GM10248 (cell line): Measurements from ENCODE around the gene VANGL1.

Experiments used
- CTCF ChIA-PET: fragments of 300-600 bp; sonication (Branson Sonifier 250); formaldehyde crosslinking; extraction: SDS; loops from one replicate; lab custom pipeline; 2021; ENCODE audit warnings: antibody characterized with exemption; lab: Yijun Ruan, JAX
- POLR2A ChIA-PET: fragments of 350-650 bp; sonication (Branson Sonifier 250); formaldehyde crosslinking; extraction: SDS; loops from one replicate; lab custom pipeline; 2020; ENCODE audit warnings: antibody characterized with exemption; lab: Yijun Ruan, JAX
- DNase-seq: peaks from one replicate; pipeline ENCODE4 v3.0.0; 2012; ENCODE audit errors: extremely low spot score
- TF ChIP-seq, protein P1 (sequence below): IDR thresholded peaks from 2 replicates; pipeline ENCODE4 v1.5.1; 2012; ENCODE audit warnings: mild to moderate bottlenecking, low read depth; ENCODE audit errors: extremely low read depth, missing control alignments, control extremely low read depth

The VANGL1 gene

DNA sequence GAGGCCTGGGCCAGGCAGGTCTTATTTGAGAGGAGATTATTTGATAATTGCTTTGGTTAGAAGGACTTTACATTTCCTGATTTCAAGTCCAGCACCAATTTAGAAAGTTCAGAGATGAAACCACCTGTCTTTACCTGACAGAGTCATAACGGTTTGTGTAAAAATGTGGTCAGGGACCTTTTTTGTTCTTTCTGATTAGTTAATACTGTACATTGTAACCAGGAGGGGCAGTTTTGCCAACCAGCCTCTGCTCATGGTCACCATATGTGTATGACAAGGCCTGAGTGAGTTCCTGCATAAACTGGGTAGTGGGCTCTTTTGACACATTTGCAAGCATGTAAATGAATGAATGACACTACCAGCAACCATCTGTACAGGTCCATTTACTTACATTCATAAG lies 55.8 kb downstream of the VANGL1 start:
- POLR2A ChIA-PET: no interaction called here
- CTCF ChIA-PET: no interaction called here
- no peak for DNase-seq
- TF ChIP-seq, protein P1, sequence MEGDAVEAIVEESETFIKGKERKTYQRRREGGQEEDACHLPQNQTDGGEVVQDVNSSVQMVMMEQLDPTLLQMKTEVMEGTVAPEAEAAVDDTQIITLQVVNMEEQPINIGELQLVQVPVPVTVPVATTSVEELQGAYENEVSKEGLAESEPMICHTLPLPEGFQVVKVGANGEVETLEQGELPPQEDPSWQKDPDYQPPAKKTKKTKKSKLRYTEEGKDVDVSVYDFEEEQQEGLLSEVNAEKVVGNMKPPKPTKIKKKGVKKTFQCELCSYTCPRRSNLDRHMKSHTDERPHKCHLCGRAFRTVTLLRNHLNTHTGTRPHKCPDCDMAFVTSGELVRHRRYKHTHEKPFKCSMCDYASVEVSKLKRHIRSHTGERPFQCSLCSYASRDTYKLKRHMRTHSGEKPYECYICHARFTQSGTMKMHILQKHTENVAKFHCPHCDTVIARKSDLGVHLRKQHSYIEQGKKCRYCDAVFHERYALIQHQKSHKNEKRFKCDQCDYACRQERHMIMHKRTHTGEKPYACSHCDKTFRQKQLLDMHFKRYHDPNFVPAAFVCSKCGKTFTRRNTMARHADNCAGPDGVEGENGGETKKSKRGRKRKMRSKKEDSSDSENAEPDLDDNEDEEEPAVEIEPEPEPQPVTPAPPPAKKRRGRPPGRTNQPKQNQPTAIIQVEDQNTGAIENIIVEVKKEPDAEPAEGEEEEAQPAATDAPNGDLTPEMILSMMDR: no peak

DNA sequence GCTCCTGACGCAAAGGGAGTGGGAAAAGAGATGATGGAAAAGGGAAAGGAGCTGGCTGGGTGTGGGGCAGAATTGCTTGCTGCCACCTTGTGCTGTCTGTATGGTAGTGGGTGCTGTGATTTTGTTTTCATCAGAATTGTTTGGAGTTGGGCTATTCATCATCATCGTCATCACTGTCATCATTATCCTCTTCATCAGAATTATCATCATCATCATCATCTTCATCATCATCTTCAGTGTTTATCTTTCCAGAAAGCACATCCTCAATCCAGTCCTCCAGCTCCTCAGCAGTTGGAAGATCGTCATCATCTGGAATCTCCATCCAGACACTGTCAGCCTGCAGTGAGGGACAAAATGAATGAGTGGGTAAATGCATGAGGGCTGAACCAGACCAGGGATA lies 59.3 kb downstream of the VANGL1 start:
- ChIA-PET CTCF (interaction anchor here (1.2 kb wide), 1 partner anchor 70 kb away, joined by 3 read pairs; no protein-coding TSS in a partner anchor), POLR2A (no interaction called here)
- TF ChIP-seq, protein P1: no peak
- DNase-seq: no peak

DNA sequence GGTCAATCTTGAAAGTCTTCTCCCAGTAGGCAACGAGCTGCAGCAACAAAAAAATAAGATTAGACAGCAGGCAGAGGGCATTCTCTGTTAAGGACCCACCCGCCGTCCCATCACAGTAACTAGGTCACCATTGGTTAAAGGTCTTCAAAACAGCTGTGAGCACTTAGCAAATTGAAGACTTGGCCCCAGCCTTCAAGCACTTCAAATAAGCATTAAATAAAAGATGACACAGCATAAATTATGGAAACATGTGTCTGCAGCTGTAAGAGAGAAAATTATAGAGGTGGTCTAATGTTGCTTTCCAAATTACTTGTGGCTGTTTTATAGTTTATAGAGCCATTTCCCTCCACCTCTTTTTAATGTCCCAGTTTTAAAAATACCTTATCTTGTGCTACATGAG lies 61.2 kb downstream of the VANGL1 start:
- DNase-seq: no peak
- TF ChIP-seq, protein P1: no peak
- CTCF ChIA-PET: interaction anchor here (1.0 to 1.3 kb wide), 2 partner anchors 10 to 94 kb away, joined by 3 to 9 read pairs; no protein-coding TSS in a partner anchor
- POLR2A ChIA-PET: no interaction called here

DNA sequence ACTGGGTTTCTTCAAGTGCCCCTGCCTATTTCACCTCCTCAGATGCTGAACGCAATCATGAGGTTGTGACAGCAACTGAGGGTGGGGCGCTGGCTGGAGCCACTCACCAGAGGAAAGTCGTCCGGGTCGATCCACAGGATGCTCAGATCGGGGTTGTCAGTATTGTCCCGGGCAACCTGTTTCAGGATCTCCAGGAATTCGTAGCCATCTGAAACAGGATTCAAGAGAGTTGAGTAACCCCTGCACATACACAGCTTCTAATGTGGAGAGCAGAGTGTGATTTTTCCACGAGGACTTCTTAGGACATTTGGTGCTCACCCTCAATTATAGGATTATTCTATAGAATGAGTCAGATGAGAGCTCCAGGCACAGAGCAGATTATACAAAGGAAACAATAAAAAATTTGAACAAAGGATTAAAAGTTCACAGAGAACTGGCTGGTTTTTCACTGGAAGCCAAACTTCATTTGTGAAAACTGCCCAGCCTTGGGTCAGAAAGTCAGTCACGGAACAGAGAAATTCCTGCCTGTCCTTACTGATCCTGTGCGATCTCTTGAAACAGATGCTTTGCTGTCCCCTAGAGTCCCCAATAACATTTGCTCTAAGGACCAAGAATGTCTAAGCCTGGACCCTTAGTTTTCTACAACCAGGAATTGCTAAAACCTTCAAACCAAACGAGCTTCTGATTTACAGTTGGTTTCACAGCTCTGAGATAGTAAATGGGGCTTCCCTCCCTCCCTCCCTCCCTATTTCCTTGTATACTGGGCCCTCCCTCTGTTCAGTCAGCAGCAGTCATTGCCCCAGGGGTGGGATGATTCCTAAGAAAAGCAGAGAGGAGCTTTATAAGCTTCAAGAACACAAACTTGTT lies 63.5 kb downstream of the VANGL1 start:
- ChIA-PET POLR2A (no interaction called here), CTCF (interaction anchor here (0.7 to 4.1 kb wide), 19 partner anchors 11 to 111 kb away, joined by 3 to 95 read pairs (median 8); partner anchors contain the start of gene VANGL1)
- no peak for DNase-seq
- TF ChIP-seq, protein P1: no peak

DNA sequence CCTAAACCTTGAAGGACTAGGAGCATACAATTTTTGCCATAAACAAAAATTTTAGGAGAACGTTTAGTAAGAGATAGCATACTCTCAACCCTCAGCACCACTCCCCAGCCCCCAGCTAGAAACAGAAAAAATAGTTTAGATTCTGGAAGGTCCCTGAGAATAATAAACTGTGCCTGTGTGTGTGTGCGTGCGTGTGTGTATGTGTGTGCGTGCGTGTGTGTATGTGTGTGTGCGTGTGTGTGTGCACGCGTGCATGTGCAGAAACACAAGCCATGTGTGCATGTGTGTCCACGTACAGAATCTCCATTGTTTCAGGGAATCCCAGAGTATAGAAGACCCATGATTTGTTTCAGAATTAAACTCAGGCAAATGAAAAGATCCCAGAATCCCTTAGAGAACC lies 64.2 kb downstream of the VANGL1 start:
- TF ChIP-seq, protein P1: no peak
- ChIA-PET CTCF (interaction anchor here (0.6 to 4.1 kb wide), 49 partner anchors 9 to 564 kb away, joined by 3 to 95 read pairs (median 6); partner anchors contain the start of gene VANGL1), POLR2A (no interaction called here)
- DNase-seq: no peak

DNA sequence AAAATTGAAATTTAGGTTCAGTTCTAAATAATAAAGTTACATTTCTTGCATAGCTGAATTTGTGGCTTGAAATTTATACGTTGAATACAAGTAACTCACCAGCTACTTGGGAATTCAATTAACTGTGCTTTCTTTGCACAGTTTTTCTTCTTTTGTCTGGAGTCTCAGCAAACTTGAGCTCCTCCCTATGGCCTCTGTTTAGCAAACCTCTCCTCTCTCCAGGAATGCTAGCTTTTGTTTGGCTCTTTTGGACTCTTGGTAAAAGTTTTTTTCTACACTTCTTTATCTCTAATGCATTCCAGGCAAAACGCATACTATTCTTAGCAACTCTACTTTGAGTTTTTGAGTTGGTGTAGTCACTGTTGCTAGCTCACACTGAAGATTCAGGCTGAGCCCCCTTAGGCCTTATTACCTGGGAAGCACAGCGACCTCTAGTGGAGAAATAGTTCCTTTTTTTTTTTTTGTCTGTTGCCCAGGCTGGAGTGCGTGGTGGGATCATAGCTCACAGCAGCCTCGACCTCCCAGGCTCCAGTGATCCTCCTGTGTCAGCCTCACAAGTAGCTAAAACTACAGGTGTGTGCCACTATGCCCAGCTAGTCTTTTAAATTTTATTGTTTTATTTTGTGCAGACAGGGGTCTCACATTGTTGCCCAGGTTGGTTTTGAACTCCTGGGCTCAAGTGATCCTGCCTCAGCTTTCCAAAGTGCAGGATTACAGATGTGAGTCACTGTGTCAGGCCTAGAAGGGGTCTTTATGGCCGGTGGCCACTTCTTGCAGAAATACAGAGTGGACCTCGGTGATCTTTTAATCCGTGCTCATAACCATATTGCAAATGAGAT lies 65.0 kb downstream of the VANGL1 start:
- ChIA-PET POLR2A (no interaction called here), CTCF (interaction anchor here (0.6 to 4.1 kb wide), 50 partner anchors 10 to 635 kb away, joined by 3 to 95 read pairs (median 6); no protein-coding TSS in a partner anchor)
- TF ChIP-seq, protein P1: peak; percentile 59
- DNase-seq: peak; percentile 51
